GM12878 (cell line): ENCODE measurements around the gene LANCL2. TPM values are rescaled to one million over a fixed set of nuclear protein-coding genes. Genes with fewer than 3 reads are reported as not detected.

Experiments used
- ATAC-seq: fragments of 200-7000 bp; cut with Tn5 transposase; 3 replicates; pipeline ENCODE4 v1.9.1; 2020; ENCODE audit warnings: mild to moderate bottlenecking, moderate library complexity
- BruUV-seq: library from RNA; stranded (reverse); fragments of 400-500 nt; replicated peaks from 2 replicates; lab custom pipeline; 2021; lab: Mats Ljungman, UMichigan
- CTCF ChIA-PET: fragments of 300-600 bp; sonication (Branson Sonifier 250); formaldehyde crosslinking; extraction: SDS; loops from one replicate; lab custom pipeline; 2021; ENCODE audit warnings: inconsistent platforms; lab: Yijun Ruan, JAX
- POLR2A ChIA-PET: fragments of 350-600 bp; formaldehyde crosslinking; extraction: SDS; loops from one replicate; lab custom pipeline; 2021; ENCODE audit warnings: inconsistent platforms; lab: Charles Lee
- RAD21 ChIA-PET: fragments of 300-600 bp; sonication (Branson Sonifier 250); formaldehyde crosslinking; loops from one replicate; lab custom pipeline; 2023; ENCODE audit warnings: antibody characterized with exemption; ENCODE audit not compliant: unreplicated experiment; lab: Charles Lee
- SMC1A ChIA-PET: fragments of 300-600 bp; sonication (Branson Sonifier 250); formaldehyde crosslinking; loops from one replicate; lab custom pipeline; 2023; ENCODE audit not compliant: unreplicated experiment, uncharacterized antibody; lab: Charles Lee
- DNase-seq: peaks from one replicate; pipeline ENCODE4 v3.0.0-alpha.2; 2011; ENCODE audit warnings: low read depth, low spot score
- FAIRE-seq: peaks from 3 replicates; lab custom pipeline; 2011; peaks lifted over from hg19 to GRCh38; lab: Jason Lieb, UNC
- H2AFZ ChIP-seq: 2 replicates; pipeline ENCODE4 v1.6.0; 2011; ENCODE audit warnings: low read depth, low read length, control low read depth; ENCODE audit not compliant: control insufficient read depth
- H3K27ac ChIP-seq: 2 replicates; pipeline ENCODE4 v1.5.1; 2011; ENCODE audit warnings: control low read depth; ENCODE audit not compliant: control insufficient read depth, insufficient read depth
- H3K27me3 ChIP-seq, 2 experiments: replicated peaks in 1 of 2; 2 replicates each; pipeline versions ENCODE4 v1.6.0 to v1.6.1; 2011; ENCODE audit warnings: low read length in 1 of 2; ENCODE audit not compliant: control insufficient read depth in 2 of 2, insufficient read depth in 2 of 2
- H3K36me3 ChIP-seq, 2 experiments: 2 replicates each; pipeline ENCODE4 v1.5.1; 2011; ENCODE audit warnings: low read length in 1 of 2; ENCODE audit not compliant: control insufficient read depth in 2 of 2, insufficient read depth in 2 of 2
- H3K4me1 ChIP-seq: 2 replicates; pipeline ENCODE4 v1.6.1; 2011; ENCODE audit warnings: mild to moderate bottlenecking, low read length, moderate library complexity, mixed read lengths; ENCODE audit not compliant: control insufficient read depth, insufficient read depth
- H3K4me2 ChIP-seq: 2 replicates; pipeline ENCODE4 v1.6.0; 2011; ENCODE audit warnings: control low read depth; ENCODE audit not compliant: control insufficient read depth, insufficient read depth
- H3K4me3 ChIP-seq: fragments of 200-600 bp; sonication (generic); 2 replicates; pipeline ENCODE4 v1.5.1; 2016
- H3K79me2 ChIP-seq: 2 replicates; pipeline ENCODE4 v1.6.0; 2011; ENCODE audit warnings: low read length; ENCODE audit not compliant: control insufficient read depth, insufficient read depth
- H3K9ac ChIP-seq: 2 replicates; pipeline ENCODE4 v1.8.0; 2011; ENCODE audit warnings: low read length, control low read depth, mixed read lengths; ENCODE audit not compliant: control insufficient read depth, insufficient read depth
- H3K9me3 ChIP-seq: replicated peaks from 3 replicates; pipeline ENCODE4 v1.5.1; 2011; ENCODE audit warnings: mild to moderate bottlenecking, low read length; ENCODE audit not compliant: control insufficient read depth, insufficient read depth
- H4K20me1 ChIP-seq: 2 replicates; pipeline ENCODE4 v1.6.0; 2011; ENCODE audit not compliant: control insufficient read depth, insufficient read depth
- DPF2 ChIP-seq: fragments of 450-650 bp; IDR thresholded peaks from 2 replicates; pipeline ENCODE4 v1.6.1; 2017; ENCODE audit warnings: mild to moderate bottlenecking
- EED ChIP-seq: sonication (generic); IDR thresholded peaks from 2 replicates; pipeline ENCODE4 v1.6.1; 2016; ENCODE audit warnings: antibody characterized with exemption, low read depth
- ETV6 ChIP-seq, 2 experiments: fragments of 450-650 bp in 1 of 2; IDR thresholded peaks in 1 of 2; conservative IDR thresholded peaks in 1 of 2; 2 replicates each; pipeline ENCODE4 v1.6.1; 2014; ENCODE audit warnings: antibody characterized with exemption in 1 of 2, borderline replicate concordance in 1 of 2, low read depth in 1 of 2, mild to moderate bottlenecking in 1 of 2, moderate library complexity in 1 of 2
- EZH2 ChIP-seq: IDR thresholded peaks from 2 replicates; pipeline ENCODE4 v1.6.1; 2012; ENCODE audit warnings: low read depth, mild to moderate bottlenecking, control low read depth, inconsistent platforms, low read length, borderline replicate concordance; ENCODE audit not compliant: control insufficient read depth
- FOXM1 ChIP-seq: IDR thresholded peaks from 2 replicates; pipeline ENCODE4 v1.6.1; 2012; ENCODE audit warnings: low read depth, mild to moderate bottlenecking, inconsistent platforms, low read length, moderate library complexity
- HDAC6 ChIP-seq: fragments of 200-600 bp; sonication (generic); IDR thresholded peaks from one replicate; pipeline ENCODE4 v1.8.0; 2017; ENCODE audit warnings: antibody characterized with exemption; ENCODE audit not compliant: unreplicated experiment
- JUNB ChIP-seq: IDR thresholded peaks from 2 replicates; pipeline ENCODE4 v1.6.1; 2016; ENCODE audit warnings: antibody characterized with exemption, mild to moderate bottlenecking
- MTA2 ChIP-seq: fragments of 450-650 bp; IDR thresholded peaks from 2 replicates; pipeline ENCODE4 v1.6.1; 2016; ENCODE audit warnings: low read depth, mild to moderate bottlenecking, moderate library complexity
- NR2C1 ChIP-seq: fragments of 450-650 bp; IDR thresholded peaks from 2 replicates; pipeline ENCODE4 v1.6.1; 2017; ENCODE audit warnings: antibody characterized with exemption, mild to moderate bottlenecking, moderate library complexity
- PAX8 ChIP-seq: fragments of 450-650 bp; IDR thresholded peaks from 2 replicates; pipeline ENCODE4 v1.6.1; 2017; ENCODE audit warnings: mild to moderate bottlenecking, moderate library complexity
- POLR2AphosphoS2 ChIP-seq: IDR thresholded peaks from 2 replicates; pipeline ENCODE4 v1.6.1; 2011; ENCODE audit warnings: low read depth, mild to moderate bottlenecking, low read length, improper control_type of control experiment, moderate library complexity
- POU2F2 ChIP-seq: IDR thresholded peaks from 3 replicates; pipeline ENCODE4 v1.6.1; 2011; ENCODE audit warnings: low read depth, mild to moderate bottlenecking, low read length, borderline replicate concordance
- RAD21 ChIP-seq: IDR thresholded peaks from 2 replicates; pipeline ENCODE4 v1.6.1; 2011; ENCODE audit warnings: mild to moderate bottlenecking, low read depth, low read length, moderate library complexity; ENCODE audit not compliant: insufficient read depth
- TCF12 ChIP-seq: IDR thresholded peaks from 2 replicates; pipeline ENCODE4 v1.6.1; 2011; ENCODE audit warnings: low read depth, mild to moderate bottlenecking, low read length
- TCF3 ChIP-seq: IDR thresholded peaks from 2 replicates; pipeline ENCODE4 v1.6.1; 2012; ENCODE audit warnings: low read depth, mild to moderate bottlenecking, low read length, borderline replicate concordance; ENCODE audit not compliant: insufficient read depth
- WGBS: methylation state at CpG from one replicate; pipeline ENCODE4 v1.1.6; 2016; ENCODE audit warnings: low lambda C conversion rate; ENCODE audit not compliant: insufficient replicate concordance, insufficient coverage; ENCODE audit errors: missing lambda C conversion rate; 5-methylcytosine and 5-hydroxymethylcytosine counted together
- in situ Hi-C: fragments of 300-500 bp; cut with MboI; formaldehyde crosslinking; loops from 9 replicates; pipeline ENCODE4 v1.14.3; 2018; ENCODE audit warnings: mixed read lengths
- intact Hi-C: fragments of 100-400 bp; cut with micrococcal nuclease; formaldehyde crosslinking; loops from one replicate; pipeline ENCODE4 v1.14.2; 2022; ENCODE audit not compliant: unreplicated experiment
- polyA plus RNA-seq, 11 experiments: library from polyadenylated mRNA; depleted of rRNA in 4 of 11; unstranded in 6 of 11; stranded (reverse) in 5 of 11; fragments of >200 nt; fragmentation: Nextera tagmentation in 4 of 11; fragmentation: Illumina TruSeq in 1 of 11; extraction: Ambion mirVana in 4 of 11; extraction: Trizol in 1 of 11; gene quantifications; 1 replicate in 1 of 11; 2 replicates in 10 of 11; pipeline versions ENCODE4 v1.2.1 to v1.2.3, GENCODE V29; 2011 to 2016; ENCODE audit warnings: inconsistent platforms in 2 of 11, missing spikeins in 2 of 11, low read depth in 1 of 11
- total RNA-seq, 4 experiments: library from RNA; depleted of rRNA in 3 of 4; stranded (reverse); fragments of >200 nt in 3 of 4; fragmentation: Illumina TruSeq in 1 of 4; extraction: Trizol in 1 of 4; gene quantifications; 2 replicates each; pipeline versions ENCODE4 v1.2.1 to v1.2.3, GENCODE V29; 2013 to 2021
- TF ChIP-seq, protein P1 (sequence below): fragments of 450-650 bp; IDR thresholded peaks from 2 replicates; pipeline ENCODE4 v1.6.1; 2017; ENCODE audit warnings: mild to moderate bottlenecking, low read depth, inconsistent platforms; ENCODE audit not compliant: poor library complexity, severe bottlenecking

LANCL2 gene
- total and polyA plus RNA-seq, 10 of the 15 experiments (the other 5 are each of a cell fraction or from before 2014, with no cell fraction given): 8.1 to 28.6 (median 16.4) TPM

DNA sequence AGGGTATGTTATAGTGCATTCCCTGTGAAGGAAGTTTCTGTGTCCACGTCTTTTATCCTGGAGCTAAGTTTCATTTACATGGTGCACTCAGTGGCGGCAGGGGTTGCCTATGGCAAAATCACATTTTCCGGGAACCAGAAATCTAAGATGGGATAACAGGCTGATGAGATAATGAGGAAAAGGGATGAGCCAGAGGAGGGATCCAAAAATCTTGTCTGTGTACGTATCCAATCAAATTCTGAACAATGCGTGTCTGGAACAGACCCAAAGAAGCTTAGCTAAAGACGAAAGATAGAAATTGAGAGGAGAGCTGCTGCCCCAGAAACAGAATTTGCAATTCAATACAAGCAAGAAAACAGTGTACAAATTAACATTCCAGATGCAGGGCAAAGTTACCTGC, 16.1 kb downstream of the LANCL2 start:
- H3K79me2 ChIP-seq: no peaks in the 10 kb centered on the region
- in situ Hi-C loops: no loop called here
- H3K4me2 ChIP-seq: no peak overlapping the region
- ChIA-PET POLR2A (no interaction called here), SMC1A (interaction anchor here (0.6 to 1.0 kb wide), 2 partner anchors 34 to 335 kb away, joined by 3 read pairs; no protein-coding TSS in a partner anchor), CTCF (interaction anchor here (1.3 kb wide), 1 partner anchor 34 kb away, joined by 5 read pairs; no protein-coding TSS in a partner anchor), RAD21 (interaction anchor here (0.6 kb wide), 1 partner anchor 914 kb away, joined by 3 read pairs; no protein-coding TSS in a partner anchor)
- FAIRE-seq: no peak
- no peaks in the 10 kb centered on the region for H4K20me1 ChIP-seq
- no peak overlapping the region for H3K4me3 ChIP-seq
- H2AFZ ChIP-seq: no peak overlapping the region
- no peaks in the 10 kb centered on the region for H3K27me3 ChIP-seq
- no TSS peak for BruUV-seq
- H3K36me3 ChIP-seq: no peaks in the 10 kb centered on the region
- no peak overlapping the region for H3K27ac ChIP-seq
- no peak for DNase-seq
- ATAC-seq: no peak
- H3K9ac ChIP-seq: no peak overlapping the region
- TF ChIP-seq POLR2AphosphoS2: no peak
- no peak for TF ChIP-seq HDAC6
- no peak for TF ChIP-seq POU2F2
- no peak for TF ChIP-seq TCF3
- no peak for TF ChIP-seq PAX8
- no peak for TF ChIP-seq EED
- no peak for TF ChIP-seq DPF2
- TF ChIP-seq, all 136 proteins: peak for 0
- intact Hi-C loops: no loop called here
- WGBS: 96% methylated on average over 6 of the region's 6 CpGs
- Histone ChIP-seq H3K9me3 (peaks cover under 1% of the 10 kb centered on the region; the same call in 1 of the 3 replicates), H3K4me1 (no peaks in the 10 kb centered on the region)

DNA sequence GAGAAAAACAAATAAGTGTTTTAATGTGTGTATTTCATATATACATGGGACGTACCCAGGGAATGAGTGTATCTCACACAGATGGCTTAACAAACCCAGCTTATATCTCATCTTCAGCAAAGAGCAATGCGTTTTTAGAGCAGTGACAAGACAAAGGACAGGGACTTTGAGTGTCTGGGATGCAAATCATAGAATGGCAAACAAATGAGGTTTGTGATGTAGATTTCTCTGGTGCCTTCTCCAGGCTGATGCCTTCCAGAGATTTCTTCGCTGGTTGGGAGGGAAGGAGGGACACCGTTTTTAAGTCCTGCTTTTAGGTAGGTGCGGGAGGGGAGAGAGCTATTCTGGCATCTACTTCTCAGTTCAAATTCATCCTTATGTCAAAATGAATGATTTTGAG, 16.6 kb downstream of the LANCL2 start:
- SMC1A ChIA-PET: interaction anchor here (0.6 to 1.0 kb wide), 2 partner anchors 34 to 335 kb away, joined by 3 read pairs; no protein-coding TSS in a partner anchor
- no peaks in the 10 kb centered on the region for H3K4me1 ChIP-seq
- peaks cover 6% of the 10 kb centered on the region; the same call in 1 of the 3 replicates for H3K9me3 ChIP-seq
- no peak overlapping the region for H3K9ac ChIP-seq
- BruUV-seq: no TSS peak
- no peak overlapping the region for H2AFZ ChIP-seq
- 89% methylated on average over 5 of the region's 5 CpGs for WGBS
- H3K4me2 ChIP-seq: no peak overlapping the region
- no peaks in the 10 kb centered on the region for H3K36me3 ChIP-seq
- in situ Hi-C loops: no loop called here
- CTCF ChIA-PET: interaction anchor here (1.3 kb wide), 1 partner anchor 34 kb away, joined by 5 read pairs; no protein-coding TSS in a partner anchor
- RAD21 ChIA-PET: no interaction called here
- intact Hi-C loops: no loop called here
- H3K79me2 ChIP-seq: no peaks in the 10 kb centered on the region
- TF ChIP-seq, protein P1, sequence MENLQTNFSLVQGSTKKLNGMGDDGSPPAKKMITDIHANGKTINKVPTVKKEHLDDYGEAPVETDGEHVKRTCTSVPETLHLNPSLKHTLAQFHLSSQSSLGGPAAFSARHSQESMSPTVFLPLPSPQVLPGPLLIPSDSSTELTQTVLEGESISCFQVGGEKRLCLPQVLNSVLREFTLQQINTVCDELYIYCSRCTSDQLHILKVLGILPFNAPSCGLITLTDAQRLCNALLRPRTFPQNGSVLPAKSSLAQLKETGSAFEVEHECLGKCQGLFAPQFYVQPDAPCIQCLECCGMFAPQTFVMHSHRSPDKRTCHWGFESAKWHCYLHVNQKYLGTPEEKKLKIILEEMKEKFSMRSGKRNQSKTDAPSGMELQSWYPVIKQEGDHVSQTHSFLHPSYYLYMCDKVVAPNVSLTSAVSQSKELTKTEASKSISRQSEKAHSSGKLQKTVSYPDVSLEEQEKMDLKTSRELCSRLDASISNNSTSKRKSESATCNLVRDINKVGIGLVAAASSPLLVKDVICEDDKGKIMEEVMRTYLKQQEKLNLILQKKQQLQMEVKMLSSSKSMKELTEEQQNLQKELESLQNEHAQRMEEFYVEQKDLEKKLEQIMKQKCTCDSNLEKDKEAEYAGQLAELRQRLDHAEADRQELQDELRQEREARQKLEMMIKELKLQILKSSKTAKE: no peak
- TF ChIP-seq MTA2: no peak
- no peak for TF ChIP-seq FOXM1
- TF ChIP-seq POLR2AphosphoS2: no peak
- TF ChIP-seq ETV6 (conservative IDR thresholded peaks at IDR 0.05 in 1 of 2, IDR thresholded peaks at IDR 0.05 in 1 of 2; ENCODE audit: borderline replicate concordance in 1 of 2, low read depth in 1 of 2): no peak
- no peak for TF ChIP-seq JUNB
- TF ChIP-seq RAD21: no peak
- no peak for TF ChIP-seq NR2C1
- TF ChIP-seq TCF12: no peak
- TF ChIP-seq EZH2: no peak
- no peaks in the 10 kb centered on the region for H3K27me3 ChIP-seq
- no peak overlapping the region for H3K27ac ChIP-seq
- no peak for ATAC-seq
- H3K4me3 ChIP-seq: no peak overlapping the region
- POLR2A ChIA-PET: no interaction called here
- no peak for FAIRE-seq
- no peaks in the 10 kb centered on the region for H4K20me1 ChIP-seq
- DNase-seq: no peak
